Naive thymus-derived CD8-positive, alpha-beta T cell (primary cell): ENCODE measurements around the gene LINGO1. TPM values are rescaled to one million over a fixed set of nuclear protein-coding genes. Genes with fewer than 3 reads are reported as not detected.

Experiments used
- ATAC-seq, 2 donors: fragments of 150-1000 bp; cut with Tn5 transposase in 1 of 2; sonication (Bioruptor Pico), chemical (Tn5 transposase) in 1 of 2; 1 replicate in 1 of 2; 2 replicates in 1 of 2; pipeline ENCODE4 v1.10.0; 2021; ENCODE audit warnings: mild to moderate bottlenecking in 2 of 2, moderate library complexity in 2 of 2
- POLR2A ChIA-PET: fragments of 350-600 bp; sonication (Branson Sonifier 250); formaldehyde crosslinking; loops from one replicate; lab custom pipeline; 2021; ENCODE audit warnings: antibody characterized with exemption; lab: Charles Lee
- DNase-seq, 10 donors: peaks; one replicate each; pipeline versions ENCODE4 v3.0.0 to v3.0.0-alpha.2; 2020 to 2022
- H3K27ac Mint-ChIP-seq, 10 donors: one replicate each; pipeline ENCODE4 v1.8.0; 2020 to 2022; ENCODE audit warnings: mild to moderate bottlenecking in 10 of 10, mixed read lengths in 10 of 10, moderate library complexity in 4 of 10, inconsistent platforms in 1 of 10
- H3K27me3 Mint-ChIP-seq, 5 donors: one replicate each; pipeline ENCODE4 v1.8.0; 2021 to 2022; ENCODE audit warnings: mixed read lengths in 5 of 5
- H3K36me3 Mint-ChIP-seq, 3 donors: one replicate each; pipeline ENCODE4 v1.8.0; 2020 to 2022; ENCODE audit warnings: mixed read lengths in 3 of 3, mild to moderate bottlenecking in 2 of 3, inconsistent platforms in 1 of 3
- H3K4me1 Mint-ChIP-seq, 4 donors: one replicate each; pipeline ENCODE4 v1.8.0; 2021 to 2022; ENCODE audit warnings: mixed read lengths in 4 of 4
- H3K4me3 Mint-ChIP-seq, 10 donors: one replicate each; pipeline ENCODE4 v1.8.0; 2020 to 2022; ENCODE audit warnings: mild to moderate bottlenecking in 10 of 10, mixed read lengths in 10 of 10, moderate library complexity in 6 of 10, inconsistent platforms in 1 of 10
- H3K9me3 Mint-ChIP-seq, 9 donors: one replicate each; pipeline ENCODE4 v1.8.0; 2020 to 2022; ENCODE audit warnings: mixed read lengths in 9 of 9, mild to moderate bottlenecking in 3 of 9, inconsistent platforms in 1 of 9, moderate library complexity in 1 of 9
- polyA plus RNA-seq, 3 donors: library from polyadenylated mRNA; unstranded; fragments of 300-500 nt; fragmentation: Illumina TruSeq; gene quantifications; one replicate each; pipeline ENCODE4 v1.2.3, GENCODE V29; 2021
- total RNA-seq, 8 experiments: library from RNA in 2 of 8; stranded (reverse) in 2 of 8; gene quantifications; one replicate each; pipeline ENCODE4 v1.2.3 and lab custom pipeline; 2021 to 2026

The LINGO1 gene
- total and polyA plus RNA-seq, 5 experiments from 2014 or later, result not detected

DNA sequence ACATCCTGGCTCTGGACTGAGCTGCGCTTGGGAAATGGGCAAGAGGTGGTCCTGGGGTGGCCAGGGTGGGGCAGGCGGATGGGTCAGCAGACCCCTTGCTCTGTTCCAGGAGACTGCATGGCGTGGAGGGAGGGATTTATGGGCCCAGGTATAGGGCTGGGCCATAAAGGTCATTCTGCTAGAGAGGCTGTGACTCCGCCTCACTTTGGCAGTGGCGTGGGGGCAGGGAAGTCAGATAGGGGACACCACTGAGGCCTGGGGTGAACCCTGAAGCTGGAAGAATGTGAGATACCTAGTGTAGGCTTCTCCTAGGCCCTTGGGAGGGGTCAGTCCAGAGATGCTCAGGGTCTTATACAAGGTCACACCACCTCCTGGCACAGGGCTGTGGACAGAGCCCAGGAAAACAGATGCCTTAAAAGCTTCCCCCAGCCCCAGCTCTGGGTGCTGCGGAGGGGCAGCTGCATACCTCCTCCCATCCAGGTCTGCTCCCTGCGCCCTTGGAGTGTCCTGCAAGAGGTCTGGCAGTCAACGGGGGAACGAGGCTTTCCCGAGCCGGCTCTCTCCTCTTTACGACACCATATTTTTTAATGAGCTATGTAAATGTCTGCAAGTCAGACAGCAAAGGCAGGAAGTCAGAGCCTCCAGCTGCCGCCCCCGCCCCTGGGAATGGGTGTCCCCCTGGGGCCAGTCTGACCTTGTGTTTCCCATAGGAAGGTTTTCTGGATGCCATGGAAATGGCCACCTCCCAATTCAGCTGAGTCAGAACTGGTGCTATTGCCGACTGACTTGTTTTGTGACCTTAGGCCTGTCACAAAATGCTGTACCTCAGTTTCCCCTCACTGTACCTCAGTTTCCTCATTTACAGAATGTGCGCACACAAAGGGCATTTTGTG is 26.3 kb downstream of the LINGO1 start:
- POLR2A ChIA-PET, result no interaction called here
- H3K4me3 Mint-ChIP-seq, result no peak overlapping the region
- no peaks in the 10 kb centered on the region for H3K9me3 Mint-ChIP-seq
- peaks cover 8 to 17% (median 9%) of the 10 kb centered on the region in 4 donors for H3K4me1 Mint-ChIP-seq
- H3K36me3 Mint-ChIP-seq, result no peaks in the 10 kb centered on the region
- no peak for DNase-seq
- H3K27me3 Mint-ChIP-seq, result peaks cover 0 to 13% (median 0%) of the 10 kb centered on the region in 5 donors
- ATAC-seq, result no peak
- H3K27ac Mint-ChIP-seq, result peak overlapping the region in 1 of 10 donors; percentile 40

DNA sequence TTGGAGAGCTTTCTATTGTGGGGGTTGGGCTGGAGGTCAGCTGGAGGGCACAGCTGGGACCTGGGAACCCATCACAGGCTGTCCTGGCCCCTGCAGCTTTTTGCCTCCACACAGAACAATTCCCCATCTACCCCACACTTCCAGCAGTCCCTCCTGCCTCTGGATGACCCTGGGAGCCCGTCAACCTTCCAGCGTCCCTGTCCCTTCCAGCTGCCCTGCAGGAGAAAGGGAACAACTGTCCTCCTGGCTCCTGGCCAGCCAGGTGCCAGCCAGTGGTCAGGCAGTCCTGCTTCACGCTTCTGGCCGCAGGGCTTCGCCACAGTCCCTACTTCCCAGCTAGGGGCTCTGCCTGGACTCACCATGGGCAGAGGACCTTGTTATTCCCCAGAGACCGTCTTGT is 27.2 kb downstream of the LINGO1 start:
- Mint-ChIP-seq H3K36me3 (no peaks in the 10 kb centered on the region), H3K4me1 (peaks cover 8 to 17% (median 9%) of the 10 kb centered on the region in 4 donors), H3K4me3 (no peak overlapping the region), H3K9me3 (no peaks in the 10 kb centered on the region), H3K27me3 (peaks cover 0 to 13% (median 0%) of the 10 kb centered on the region in 5 donors), H3K27ac (no peak overlapping the region)
- DNase-seq, result no peak
- no peak for ATAC-seq
- POLR2A ChIA-PET, result no interaction called here

DNA sequence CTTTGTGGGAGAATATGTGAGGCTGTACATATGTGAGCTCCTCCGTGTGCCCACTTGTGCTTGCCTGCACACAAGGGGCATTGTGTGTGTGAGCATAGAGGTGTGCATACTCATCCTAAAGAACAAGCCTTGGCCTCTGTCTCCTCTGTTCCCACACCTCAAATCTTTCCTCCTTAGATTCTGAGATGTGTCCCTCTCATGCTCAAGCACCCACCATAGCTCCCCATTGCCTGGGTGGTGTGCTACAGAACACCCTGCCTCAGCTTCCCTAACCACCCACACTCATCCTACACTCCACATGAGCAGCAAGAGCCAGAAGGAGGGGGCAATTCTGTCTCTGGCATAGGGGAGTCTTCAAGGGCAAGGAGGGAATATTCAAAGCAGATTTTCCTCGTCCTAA is 27.7 kb downstream of the LINGO1 start:
- DNase-seq (no peak), ATAC-seq (no peak)
- Mint-ChIP-seq H3K4me1 (peaks cover 8 to 17% (median 9%) of the 10 kb centered on the region in 4 donors), H3K27ac (peak overlapping the region in 4 of 10 donors; percentile 4 to 65 (median 52)), H3K27me3 (peaks cover 0 to 13% (median 0%) of the 10 kb centered on the region in 5 donors), H3K36me3 (no peaks in the 10 kb centered on the region), H3K4me3 (peak overlapping the region; percentile 24 to 82 (median 70)), H3K9me3 (no peaks in the 10 kb centered on the region)
- POLR2A ChIA-PET, result interaction anchor here (0.6 kb wide), 1 partner anchor 25 kb away, joined by 4 read pairs; no protein-coding TSS in a partner anchor

DNA sequence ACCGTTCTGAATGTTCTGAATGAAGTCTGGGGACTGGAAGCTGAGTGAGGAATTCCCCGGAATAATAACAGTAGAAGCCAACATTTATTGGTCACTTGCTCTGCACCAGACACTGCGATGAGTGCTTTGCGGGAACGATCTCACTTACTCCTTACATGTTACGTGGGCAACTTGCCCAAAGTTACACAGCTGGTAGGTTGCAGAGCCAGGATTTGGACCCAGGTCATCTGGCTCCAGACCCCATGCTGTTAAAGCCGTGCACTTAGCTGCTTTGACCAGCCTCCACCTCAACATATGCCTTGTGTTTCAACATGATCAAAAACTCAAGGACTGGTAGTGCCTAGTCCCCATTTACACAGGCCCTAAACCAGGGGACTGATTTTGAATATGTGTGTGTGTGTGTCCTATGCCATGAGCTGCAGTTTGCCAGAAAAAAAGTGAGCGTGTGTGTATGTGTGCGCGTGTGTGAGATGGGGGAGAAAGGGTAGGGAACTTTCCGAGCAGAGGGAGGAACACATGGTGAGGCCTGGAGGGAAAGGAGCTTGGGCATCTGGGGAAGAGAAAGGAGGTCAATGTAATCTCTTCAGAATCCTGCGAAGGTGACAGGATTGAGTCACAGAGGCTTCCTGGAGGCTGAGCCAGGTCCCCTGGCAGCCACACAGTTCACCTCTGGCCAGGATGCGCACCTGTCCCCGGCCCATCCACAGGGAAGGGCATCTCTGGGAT is 28.9 kb downstream of the LINGO1 start:
- no peak for DNase-seq
- H3K4me3 Mint-ChIP-seq, result peak overlapping the region in 3 of 10 donors; percentile 5 to 74 (median 24)
- peak overlapping the region in 4 of 10 donors; percentile 29 to 70 (median 56) for H3K27ac Mint-ChIP-seq
- no peaks in the 10 kb centered on the region for H3K36me3 Mint-ChIP-seq
- ATAC-seq, result no peak
- peaks cover 8 to 17% (median 9%) of the 10 kb centered on the region in 4 donors for H3K4me1 Mint-ChIP-seq
- no peaks in the 10 kb centered on the region for H3K9me3 Mint-ChIP-seq
- peaks cover 0 to 13% (median 0%) of the 10 kb centered on the region in 5 donors for H3K27me3 Mint-ChIP-seq
- POLR2A ChIA-PET, result interaction anchor here (0.6 kb wide), 1 partner anchor 16 kb away, joined by 3 read pairs; no protein-coding TSS in a partner anchor

DNA sequence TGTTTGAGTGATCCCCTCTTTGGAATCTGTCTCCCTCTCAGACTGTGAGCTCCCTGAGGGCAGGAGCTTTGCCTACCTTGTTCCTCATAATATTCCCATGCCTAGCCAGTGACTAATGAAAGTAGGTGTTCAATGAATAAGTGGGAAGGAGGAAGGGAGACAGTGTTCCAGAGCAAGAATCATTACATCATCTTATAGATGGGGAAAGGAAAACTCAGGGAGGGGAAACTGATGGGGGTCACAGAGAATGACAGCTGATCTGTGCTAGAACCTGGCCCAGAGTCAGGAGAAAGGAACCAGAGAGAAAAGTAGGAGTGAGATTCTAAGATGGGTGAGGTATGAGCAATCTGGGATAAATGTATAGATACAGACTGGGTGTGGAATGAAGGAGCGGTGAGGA is 29.9 kb downstream of the LINGO1 start:
- no peak overlapping the region for H3K4me3 Mint-ChIP-seq
- peaks cover 8 to 17% (median 9%) of the 10 kb centered on the region in 4 donors for H3K4me1 Mint-ChIP-seq
- H3K27ac Mint-ChIP-seq, result peak overlapping the region in 1 of 10 donors; percentile 10
- no peaks in the 10 kb centered on the region for H3K9me3 Mint-ChIP-seq
- POLR2A ChIA-PET, result no interaction called here
- no peak for DNase-seq
- peaks cover 0 to 9% (median 0%) of the 10 kb centered on the region in 5 donors for H3K27me3 Mint-ChIP-seq
- ATAC-seq, result no peak
- no peaks in the 10 kb centered on the region for H3K36me3 Mint-ChIP-seq

DNA sequence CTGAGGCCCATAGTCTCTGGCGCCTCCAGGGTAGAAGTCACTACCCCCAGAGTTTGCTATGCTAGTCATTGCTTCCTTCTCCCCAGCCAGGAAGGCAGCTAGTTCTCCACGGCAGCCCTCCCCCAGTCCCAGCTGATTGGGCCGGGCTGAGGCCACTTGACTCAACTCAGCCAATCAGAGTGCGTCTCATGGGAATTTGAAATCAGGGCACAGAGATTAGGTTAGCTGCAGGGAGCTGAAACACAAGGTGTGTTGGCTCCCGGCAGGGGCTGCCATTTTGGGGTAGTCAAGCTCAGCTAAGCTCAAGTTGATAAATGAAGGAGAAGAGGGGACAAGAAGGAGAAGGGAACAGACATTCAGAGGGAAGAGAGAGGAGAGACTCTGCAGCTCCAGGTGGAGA is 32.8 kb downstream of the LINGO1 start:
- peaks cover 0 to 2% (median 0%) of the 10 kb centered on the region in 5 donors for H3K27me3 Mint-ChIP-seq
- POLR2A ChIA-PET, result no interaction called here
- no peaks in the 10 kb centered on the region for H3K36me3 Mint-ChIP-seq
- H3K4me3 Mint-ChIP-seq, result no peak overlapping the region
- H3K27ac Mint-ChIP-seq, result no peak overlapping the region
- no peak for DNase-seq
- H3K9me3 Mint-ChIP-seq, result no peaks in the 10 kb centered on the region
- peaks cover 6 to 14% (median 6%) of the 10 kb centered on the region in 4 donors for H3K4me1 Mint-ChIP-seq
- no peak for ATAC-seq

DNA sequence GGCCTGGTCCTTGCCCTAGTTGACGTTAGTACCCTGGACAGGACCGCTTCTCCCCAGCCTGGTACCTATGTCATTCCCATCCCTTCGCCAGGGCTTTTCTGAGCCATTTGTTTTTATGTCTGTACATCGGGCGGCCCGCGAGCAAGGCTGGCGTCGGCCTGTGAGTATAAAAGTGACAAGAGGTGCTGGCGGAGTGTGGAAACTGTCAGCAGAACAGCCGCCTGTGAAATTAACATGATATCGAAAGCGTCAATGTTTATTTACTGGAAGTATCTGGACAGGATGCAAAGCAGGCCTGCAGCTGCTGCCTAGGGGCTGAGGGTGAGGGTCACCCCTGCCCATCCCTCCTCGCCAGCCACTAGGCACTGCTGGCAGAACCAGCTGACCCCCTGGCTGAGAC is 33.4 kb downstream of the LINGO1 start:
- Mint-ChIP-seq H3K36me3 (no peaks in the 10 kb centered on the region), H3K27ac (no peak overlapping the region), H3K9me3 (no peaks in the 10 kb centered on the region), H3K27me3 (no peaks in the 10 kb centered on the region), H3K4me1 (peaks cover under 1 to 8% (median under 1%) of the 10 kb centered on the region in 4 donors), H3K4me3 (no peak overlapping the region)
- DNase-seq, result no peak
- ATAC-seq, result no peak
- POLR2A ChIA-PET, result no interaction called here

DNA sequence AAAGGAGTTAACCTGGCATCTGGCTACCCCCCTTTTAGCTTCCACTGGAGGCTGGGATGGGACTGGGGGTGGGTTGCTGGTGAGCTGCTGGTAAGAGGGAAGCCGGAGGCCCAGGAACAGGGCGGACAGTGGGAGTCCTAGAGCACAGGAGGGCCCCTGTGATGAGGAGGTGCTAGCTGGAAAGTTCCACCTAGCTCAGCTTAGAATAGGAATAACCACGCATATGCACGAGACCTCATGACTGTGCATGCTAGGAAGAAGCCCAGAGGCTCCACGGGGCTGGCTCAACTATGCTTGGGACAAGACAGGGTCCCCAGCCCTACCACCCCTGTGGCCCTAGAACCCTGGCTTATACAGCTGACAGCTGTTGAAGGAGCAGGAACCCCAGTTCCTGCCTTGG is 34.1 kb downstream of the LINGO1 start:
- ATAC-seq (no peak), DNase-seq (no peak)
- Mint-ChIP-seq H3K9me3 (no peaks in the 10 kb centered on the region), H3K27me3 (no peaks in the 10 kb centered on the region), H3K4me3 (no peak overlapping the region), H3K27ac (no peak overlapping the region), H3K36me3 (no peaks in the 10 kb centered on the region), H3K4me1 (peaks cover 0 to 1% (median 0%) of the 10 kb centered on the region in 4 donors)
- POLR2A ChIA-PET, result no interaction called here

DNA sequence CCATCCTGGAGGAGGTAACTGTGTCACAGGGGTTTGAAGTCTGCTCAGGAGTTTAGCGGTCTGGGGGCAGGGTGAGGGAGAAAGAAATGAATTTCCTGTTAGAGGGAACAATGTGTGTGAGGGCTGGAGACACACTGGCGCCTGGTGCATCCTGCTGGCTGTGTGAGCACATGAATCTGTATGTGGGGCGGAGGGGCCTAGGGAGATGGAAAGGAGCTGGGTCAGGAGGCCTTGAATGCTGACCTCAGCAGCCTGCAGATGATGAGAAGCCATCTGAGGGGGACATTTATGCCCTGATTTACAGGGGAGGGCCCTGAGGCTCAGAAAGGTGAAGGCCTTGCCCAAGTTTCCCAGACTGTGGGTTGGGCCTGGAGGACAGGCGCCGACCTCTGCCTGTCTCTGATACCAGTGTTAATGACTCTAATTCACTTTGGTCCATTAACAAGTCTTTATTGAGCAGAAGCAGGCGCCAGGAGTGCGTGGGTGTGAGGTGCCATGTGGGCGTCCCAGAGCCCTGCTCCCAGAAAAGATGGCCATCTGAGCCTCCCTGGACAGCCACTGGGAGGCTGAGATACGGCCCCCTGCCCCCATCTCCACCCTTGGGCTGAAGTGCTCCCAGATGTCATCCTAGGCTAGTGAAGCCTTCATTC is 34.8 kb downstream of the LINGO1 start:
- no peak for DNase-seq
- H3K27me3 Mint-ChIP-seq, result no peaks in the 10 kb centered on the region
- no peak for ATAC-seq
- no peaks in the 10 kb centered on the region for H3K4me1 Mint-ChIP-seq
- no peaks in the 10 kb centered on the region for H3K9me3 Mint-ChIP-seq
- H3K27ac Mint-ChIP-seq, result peak overlapping the region in 1 of 10 donors; percentile 15
- POLR2A ChIA-PET, result no interaction called here
- no peak overlapping the region for H3K4me3 Mint-ChIP-seq
- H3K36me3 Mint-ChIP-seq, result no peaks in the 10 kb centered on the region

DNA sequence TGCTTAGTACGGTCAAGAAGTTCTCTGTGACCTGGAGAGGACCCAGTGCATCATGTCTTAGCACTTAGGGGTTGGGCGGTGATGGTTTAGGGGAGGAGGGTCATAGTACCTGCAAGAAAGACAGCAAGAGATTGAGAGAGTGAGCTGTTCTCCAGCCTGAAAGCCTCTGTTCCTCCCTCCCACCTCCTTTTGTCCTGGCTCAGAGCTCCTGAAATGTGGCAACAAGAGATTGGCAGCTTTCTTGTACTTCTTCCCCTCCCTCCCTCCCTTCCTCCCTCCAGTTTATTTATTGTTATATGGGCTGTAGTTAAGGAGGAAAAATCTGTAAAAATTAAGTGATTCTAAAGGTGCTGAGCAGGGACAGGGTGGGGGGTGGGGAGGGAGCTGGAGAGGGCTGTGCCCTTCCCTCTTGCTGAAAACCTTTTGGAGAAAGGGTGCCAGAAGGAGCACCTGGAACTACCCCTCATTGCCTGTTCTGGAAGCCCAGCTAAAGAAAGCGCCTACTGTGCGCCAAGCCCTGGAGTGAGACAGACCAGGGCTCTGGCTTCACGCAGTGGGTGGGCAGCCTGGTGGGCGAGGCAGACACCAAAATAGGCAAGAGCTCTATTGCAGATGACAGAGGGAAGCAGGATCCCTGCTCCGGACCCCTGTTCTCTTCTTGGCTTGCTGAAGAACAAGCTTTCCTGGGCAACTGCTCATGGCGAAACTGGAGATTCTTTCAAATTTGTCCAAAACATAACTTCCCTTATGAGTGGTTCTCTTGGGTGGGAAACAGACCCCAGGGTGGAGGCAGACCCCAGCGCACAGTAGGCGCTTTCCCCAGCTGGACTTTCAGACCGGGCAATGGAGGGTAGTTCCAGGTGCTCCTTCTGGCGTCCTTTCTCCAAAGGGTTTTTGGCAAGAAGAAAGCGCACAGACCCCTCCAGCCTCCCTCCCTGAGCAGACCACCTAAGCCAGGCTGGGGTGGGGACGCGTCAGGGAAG is 35.6 kb downstream of the LINGO1 start:
- no peak overlapping the region for H3K4me3 Mint-ChIP-seq
- no peak for ATAC-seq
- no peak for DNase-seq
- POLR2A ChIA-PET, result no interaction called here
- no peaks in the 10 kb centered on the region for H3K4me1 Mint-ChIP-seq
- H3K36me3 Mint-ChIP-seq, result no peaks in the 10 kb centered on the region
- H3K27ac Mint-ChIP-seq, result peak overlapping the region in 1 of 10 donors; percentile 15
- H3K27me3 Mint-ChIP-seq, result no peaks in the 10 kb centered on the region
- H3K9me3 Mint-ChIP-seq, result no peaks in the 10 kb centered on the region

DNA sequence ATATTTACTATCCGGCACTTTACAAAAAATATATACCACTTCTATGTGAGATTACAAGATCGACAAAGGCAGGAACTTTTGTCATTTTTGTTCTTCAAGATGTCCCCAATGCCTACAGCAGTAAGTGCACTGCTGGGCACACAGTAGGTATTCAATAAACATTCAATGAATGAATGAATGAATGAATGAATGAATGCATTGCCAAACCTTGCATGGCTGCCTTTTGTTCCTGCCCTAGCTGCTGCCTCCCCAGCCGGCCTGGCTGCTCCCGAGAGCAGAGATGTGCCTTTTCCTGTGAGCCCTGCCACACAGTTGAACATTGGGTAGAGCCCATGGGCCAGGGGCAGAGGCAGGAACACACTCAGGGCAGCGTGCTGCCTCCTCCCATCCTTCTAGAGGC is 37.5 kb downstream of the LINGO1 start:
- Mint-ChIP-seq H3K4me1 (no peaks in the 10 kb centered on the region), H3K9me3 (no peaks in the 10 kb centered on the region), H3K27ac (no peak overlapping the region), H3K36me3 (no peaks in the 10 kb centered on the region), H3K27me3 (peaks cover 0 to 9% (median 0%) of the 10 kb centered on the region in 5 donors), H3K4me3 (no peak overlapping the region)
- POLR2A ChIA-PET, result no interaction called here
- no peak for DNase-seq
- no peak for ATAC-seq

DNA sequence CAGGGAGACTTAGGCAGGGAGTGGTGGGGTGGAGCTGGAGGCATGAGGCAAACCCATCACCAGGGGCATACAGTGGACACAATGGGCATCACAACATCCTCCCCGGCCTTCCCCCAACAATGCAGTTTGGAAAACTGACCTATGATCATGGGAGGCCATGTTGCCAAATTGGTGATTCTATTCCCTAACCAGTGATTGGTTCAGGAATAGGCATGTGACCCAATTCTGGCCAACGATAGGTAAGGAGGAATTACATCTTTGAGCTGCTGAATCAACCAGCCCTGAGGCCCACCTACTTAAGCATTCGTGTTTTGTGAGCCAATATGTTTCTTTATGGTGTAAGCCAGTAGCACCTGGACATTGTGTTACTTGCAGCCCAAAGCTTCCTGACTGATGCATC is 40.0 kb downstream of the LINGO1 start:
- Mint-ChIP-seq H3K4me1 (no peaks in the 10 kb centered on the region), H3K4me3 (no peak overlapping the region), H3K27me3 (peaks cover 0 to 9% (median 1%) of the 10 kb centered on the region in 5 donors), H3K27ac (no peak overlapping the region), H3K36me3 (no peaks in the 10 kb centered on the region), H3K9me3 (no peaks in the 10 kb centered on the region)
- no peak for DNase-seq
- ATAC-seq, result no peak
- POLR2A ChIA-PET, result no interaction called here
